Brain microvascular endothelial cell (primary cell): ENCODE data around the gene OR5L1.

ENCODE experiments used
- DNase-seq: peaks from one replicate; pipeline ENCODE4 v3.0.0-alpha.2; 2020
- H3K27ac ChIP-seq: fragments of 250-450 bp; sonication (Bioruptor Pico); 2 replicates; pipeline ENCODE4 v1.5.1; 2020; ENCODE audit warnings: mild to moderate bottlenecking, moderate library complexity
- H3K27me3 ChIP-seq: fragments of 250-450 bp; sonication (Bioruptor Pico); replicated peaks from 2 replicates; pipeline ENCODE4 v1.5.1; 2020; ENCODE audit warnings: mild to moderate bottlenecking
- H3K36me3 ChIP-seq: fragments of 250-450 bp; sonication (Bioruptor Pico); replicated peaks from 2 replicates; pipeline ENCODE4 v1.5.1; 2020; ENCODE audit warnings: mild to moderate bottlenecking
- H3K4me3 ChIP-seq: 2 replicates; pipeline ENCODE4 v1.5.1; 2011; ENCODE audit warnings: low read depth, mild to moderate bottlenecking, control low read depth, low read length, moderate library complexity
- in situ Hi-C: cut with HindIII; loops from 2 replicates; pipeline ENCODE4 v1.10.0; 2017; ENCODE audit warnings: low sequenced_read_pairs, low pct_ligation_motif_present
- TF ChIP-seq, protein P1 (sequence below): IDR thresholded peaks from 2 replicates; pipeline ENCODE4 v1.5.1; 2011; ENCODE audit warnings: low read depth, mild to moderate bottlenecking, moderate library complexity, low read length, control low read depth, inconsistent platforms; ENCODE audit errors: missing control alignments

The OR5L1 gene

DNA sequence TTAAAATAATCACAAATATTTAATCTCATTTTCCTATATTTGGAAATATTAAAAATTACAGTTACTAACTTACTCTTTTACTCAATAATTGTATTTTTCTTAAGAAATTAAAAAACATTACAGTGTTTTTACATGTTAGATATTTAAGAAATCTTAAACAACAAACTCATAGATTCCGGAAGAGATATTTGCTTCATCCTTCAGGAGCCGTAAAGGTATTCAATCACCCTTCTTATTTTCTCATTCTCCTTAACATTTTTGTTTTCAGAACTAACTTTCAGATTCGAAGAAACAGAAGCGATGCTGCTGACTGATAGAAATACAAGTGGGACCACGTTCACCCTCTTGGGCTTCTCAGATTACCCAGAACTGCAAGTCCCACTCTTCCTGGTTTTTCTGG, 8.2 kb downstream of the OR5L1 start, which contains the start of gene OR5D18:
Gene OR5D18 (plus strand): TSS at position 301 of the 400 bp plus-strand sequence. CDS start 0 bp downstream, at position 301.
- in situ Hi-C loops, result no loop called here
- TF ChIP-seq, protein P1, sequence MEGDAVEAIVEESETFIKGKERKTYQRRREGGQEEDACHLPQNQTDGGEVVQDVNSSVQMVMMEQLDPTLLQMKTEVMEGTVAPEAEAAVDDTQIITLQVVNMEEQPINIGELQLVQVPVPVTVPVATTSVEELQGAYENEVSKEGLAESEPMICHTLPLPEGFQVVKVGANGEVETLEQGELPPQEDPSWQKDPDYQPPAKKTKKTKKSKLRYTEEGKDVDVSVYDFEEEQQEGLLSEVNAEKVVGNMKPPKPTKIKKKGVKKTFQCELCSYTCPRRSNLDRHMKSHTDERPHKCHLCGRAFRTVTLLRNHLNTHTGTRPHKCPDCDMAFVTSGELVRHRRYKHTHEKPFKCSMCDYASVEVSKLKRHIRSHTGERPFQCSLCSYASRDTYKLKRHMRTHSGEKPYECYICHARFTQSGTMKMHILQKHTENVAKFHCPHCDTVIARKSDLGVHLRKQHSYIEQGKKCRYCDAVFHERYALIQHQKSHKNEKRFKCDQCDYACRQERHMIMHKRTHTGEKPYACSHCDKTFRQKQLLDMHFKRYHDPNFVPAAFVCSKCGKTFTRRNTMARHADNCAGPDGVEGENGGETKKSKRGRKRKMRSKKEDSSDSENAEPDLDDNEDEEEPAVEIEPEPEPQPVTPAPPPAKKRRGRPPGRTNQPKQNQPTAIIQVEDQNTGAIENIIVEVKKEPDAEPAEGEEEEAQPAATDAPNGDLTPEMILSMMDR, result no peak
- Histone ChIP-seq H3K27ac (no peak within 1 kb of the TSS), H3K36me3 (no peaks in the 10 kb centered on the region), H3K27me3 (no peaks in the 10 kb centered on the region), H3K4me3 (no peak within 1 kb of the TSS)
- DNase-seq, result no peak

DNA sequence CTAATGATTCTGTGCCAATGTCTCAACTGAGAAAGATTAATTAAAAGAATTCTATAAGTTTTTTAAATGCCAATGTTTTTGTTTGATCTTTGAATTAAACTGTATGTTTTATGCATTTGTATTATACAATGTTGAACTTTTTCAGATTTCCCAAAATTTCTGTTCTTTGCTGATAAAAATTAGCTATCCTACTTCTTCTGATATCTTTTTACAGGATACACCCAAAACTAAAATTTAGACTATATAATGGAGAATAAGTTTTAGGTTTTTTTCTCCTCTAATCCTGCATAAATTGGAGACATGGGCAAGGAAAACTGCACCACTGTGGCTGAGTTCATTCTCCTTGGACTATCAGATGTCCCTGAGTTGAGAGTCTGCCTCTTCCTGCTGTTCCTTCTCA, 15.8 kb downstream of the OR5L1 start, which contains the start of gene OR5L2:
Gene OR5L2 (plus strand): TSS at position 301 of the 400 bp plus-strand sequence. CDS start 0 bp downstream, at position 301.
- DNase-seq, result no peak
- in situ Hi-C loops, result no loop called here
- Histone ChIP-seq H3K36me3 (no peaks in the 10 kb centered on the region), H3K4me3 (no peak within 1 kb of the TSS), H3K27me3 (no peaks in the 10 kb centered on the region), H3K27ac (no peak within 1 kb of the TSS)
- TF ChIP-seq, protein P1, result no peak

DNA sequence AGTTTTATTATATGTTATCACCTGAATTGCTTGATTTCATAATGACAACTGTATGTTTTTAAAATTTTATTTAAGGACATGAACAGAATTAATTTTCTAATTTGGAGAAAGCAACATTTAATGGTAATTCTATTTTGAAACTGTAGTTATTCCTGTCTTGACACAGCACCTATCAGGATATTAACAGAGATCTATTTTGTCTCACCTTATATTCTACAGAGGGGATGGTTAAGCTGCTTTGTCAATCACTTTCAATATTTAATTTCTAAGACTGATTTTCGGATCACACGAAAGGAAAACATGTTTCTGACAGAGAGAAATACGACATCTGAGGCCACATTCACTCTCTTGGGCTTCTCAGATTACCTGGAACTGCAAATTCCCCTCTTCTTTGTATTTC, 27.3 kb downstream of the OR5L1 start, which contains the start of gene OR5D16:
Gene OR5D16 (plus strand): TSS at position 301 of the 400 bp plus-strand sequence. CDS start 0 bp downstream, at position 301.
- TF ChIP-seq, protein P1, result no peak
- H3K4me3 ChIP-seq, result no peak within 1 kb of the TSS
- no peak within 1 kb of the TSS for H3K27ac ChIP-seq
- no peaks in the 10 kb centered on the region for H3K36me3 ChIP-seq
- DNase-seq, result no peak
- in situ Hi-C loops, result no loop called here
- no peaks in the 10 kb centered on the region for H3K27me3 ChIP-seq

DNA sequence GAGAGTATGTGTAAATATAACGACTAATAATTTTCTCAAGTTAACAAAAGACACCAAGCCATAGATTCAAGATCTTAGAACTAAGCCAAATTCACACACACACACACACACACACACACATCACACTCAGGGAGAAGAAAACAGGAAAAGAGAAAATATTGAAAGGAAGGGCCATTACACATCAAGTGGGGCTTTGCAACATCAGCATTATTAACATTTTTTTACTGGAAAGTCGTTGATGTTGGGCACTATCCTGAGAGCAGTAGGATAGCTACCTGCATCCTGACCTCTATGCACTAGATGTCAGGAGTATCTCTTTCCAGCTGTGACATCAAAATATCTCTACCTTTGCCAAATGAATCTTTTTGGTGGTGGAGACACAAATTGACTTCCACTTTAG, 36.3 kb downstream of the OR5L1 start:
- TF ChIP-seq, protein P1, result no peak
- H3K4me3 ChIP-seq, result no peak overlapping the region
- H3K27ac ChIP-seq, result no peak overlapping the region
- in situ Hi-C loops, result no loop called here
- H3K36me3 ChIP-seq, result no peaks in the 10 kb centered on the region
- DNase-seq, result no peak
- no peaks in the 10 kb centered on the region for H3K27me3 ChIP-seq

DNA sequence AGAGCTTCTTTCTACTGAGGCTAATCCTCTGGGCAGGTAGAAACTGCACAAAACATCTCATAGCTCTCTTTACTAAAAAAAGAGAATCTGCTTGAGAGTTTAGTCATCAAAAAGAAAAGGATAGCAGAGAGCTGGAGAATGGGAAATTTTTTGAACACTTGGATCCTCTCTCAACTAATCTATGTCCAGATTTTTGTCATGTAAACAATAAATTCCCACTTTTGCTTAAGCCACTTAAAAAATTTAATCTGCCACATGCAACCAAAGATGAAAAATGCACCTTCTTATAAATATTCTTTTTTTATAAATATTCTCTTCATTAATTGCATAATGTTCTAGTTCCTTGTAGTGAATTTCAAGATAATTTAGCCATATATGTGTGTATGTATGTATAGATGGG, 37.9 kb downstream of the OR5L1 start:
- no peak for DNase-seq
- H3K36me3 ChIP-seq, result no peaks in the 10 kb centered on the region
- H3K4me3 ChIP-seq, result no peak overlapping the region
- in situ Hi-C loops, result no loop called here
- H3K27me3 ChIP-seq, result no peaks in the 10 kb centered on the region
- H3K27ac ChIP-seq, result no peak overlapping the region
- TF ChIP-seq, protein P1, result no peak

DNA sequence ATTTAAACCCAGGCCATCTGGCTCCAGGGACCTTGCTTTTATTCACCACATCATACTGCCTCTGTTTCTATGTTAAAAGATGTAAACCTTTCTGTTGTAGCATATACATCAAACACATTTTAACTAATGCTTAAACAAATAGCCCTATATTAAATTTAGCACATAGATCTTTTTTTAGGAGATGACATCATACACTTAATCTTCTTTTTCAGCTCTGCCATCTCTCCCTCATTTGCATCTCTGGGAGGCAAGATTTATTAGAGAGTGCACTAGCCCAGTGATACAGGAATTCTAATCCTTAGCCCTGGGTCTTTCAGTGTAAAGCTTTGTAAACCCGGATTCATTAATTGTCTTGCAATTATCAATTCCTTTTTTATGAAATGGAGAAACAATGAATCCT, 41.0 kb downstream of the OR5L1 start:
- no peak for DNase-seq
- H3K27me3 ChIP-seq, result no peaks in the 10 kb centered on the region
- no peaks in the 10 kb centered on the region for H3K36me3 ChIP-seq
- TF ChIP-seq, protein P1, result no peak
- no peak overlapping the region for H3K4me3 ChIP-seq
- H3K27ac ChIP-seq, result no peak overlapping the region
- in situ Hi-C loops, result no loop called here
